Esophagus muscularis mucosa (tissue), 4 donors: ENCODE measurements around the gene MACC1.
"Not testable (repeated sequence)": the region's sequence is repeated elsewhere in the genome, so short reads cannot be mapped to it uniquely, and the experiment has no call there.

Source experiments
- EP300 ChIP-seq: sonication (generic); formaldehyde crosslinking; IDR thresholded peaks from one replicate; pipeline ENCODE4 v1.6.1; 2017; ENCODE audit warnings: antibody characterized with exemption
- POLR2AphosphoS5 ChIP-seq, 2 donors: sonication (generic); formaldehyde crosslinking; IDR thresholded peaks; one replicate each; pipeline ENCODE4 v1.6.1; 2017; ENCODE audit warnings: antibody characterized with exemption in 2 of 2
- TF ChIP-seq, protein P1 (sequence below), 3 experiments: fragments of 200-600 bp in 2 of 3; fragments of 450-650 bp in 1 of 3; sonication (generic) in 2 of 3; IDR thresholded peaks; one replicate each; pipeline ENCODE4 v1.5.1; 2017 to 2019; ENCODE audit warnings: antibody characterized with exemption in 3 of 3, mild to moderate bottlenecking in 2 of 3, moderate library complexity in 1 of 3

DNA sequence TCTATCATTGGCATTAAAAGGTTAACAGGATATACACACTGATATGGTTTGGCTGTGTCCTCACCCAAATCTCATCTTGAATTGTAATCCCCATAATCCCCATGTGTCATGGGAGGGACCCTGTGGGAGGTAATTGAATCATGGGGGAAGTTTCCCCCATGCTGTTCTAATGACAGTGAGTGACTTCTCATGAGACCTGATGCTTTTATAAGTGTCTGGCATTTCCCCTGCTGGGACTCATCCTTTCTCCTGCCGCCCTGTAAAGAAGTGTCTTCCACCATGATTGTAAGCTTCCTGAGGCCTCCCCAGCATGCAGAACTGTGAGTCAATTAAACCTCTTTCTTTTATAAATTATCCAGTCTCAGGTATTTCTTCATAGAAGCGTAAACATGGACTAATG, 9.4 kb downstream of the MACC1 start:
- TF ChIP-seq, protein P1, sequence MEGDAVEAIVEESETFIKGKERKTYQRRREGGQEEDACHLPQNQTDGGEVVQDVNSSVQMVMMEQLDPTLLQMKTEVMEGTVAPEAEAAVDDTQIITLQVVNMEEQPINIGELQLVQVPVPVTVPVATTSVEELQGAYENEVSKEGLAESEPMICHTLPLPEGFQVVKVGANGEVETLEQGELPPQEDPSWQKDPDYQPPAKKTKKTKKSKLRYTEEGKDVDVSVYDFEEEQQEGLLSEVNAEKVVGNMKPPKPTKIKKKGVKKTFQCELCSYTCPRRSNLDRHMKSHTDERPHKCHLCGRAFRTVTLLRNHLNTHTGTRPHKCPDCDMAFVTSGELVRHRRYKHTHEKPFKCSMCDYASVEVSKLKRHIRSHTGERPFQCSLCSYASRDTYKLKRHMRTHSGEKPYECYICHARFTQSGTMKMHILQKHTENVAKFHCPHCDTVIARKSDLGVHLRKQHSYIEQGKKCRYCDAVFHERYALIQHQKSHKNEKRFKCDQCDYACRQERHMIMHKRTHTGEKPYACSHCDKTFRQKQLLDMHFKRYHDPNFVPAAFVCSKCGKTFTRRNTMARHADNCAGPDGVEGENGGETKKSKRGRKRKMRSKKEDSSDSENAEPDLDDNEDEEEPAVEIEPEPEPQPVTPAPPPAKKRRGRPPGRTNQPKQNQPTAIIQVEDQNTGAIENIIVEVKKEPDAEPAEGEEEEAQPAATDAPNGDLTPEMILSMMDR (IDR thresholded peaks at IDR 0.05): not testable (repeated sequence)
- TF ChIP-seq EP300; POLR2AphosphoS5 (IDR thresholded peaks at IDR 0.05): not testable (repeated sequence)
